Activated CD4-positive, alpha-beta T cell treated with anti-CD3 and anti-CD28 coated beads for 36 hours (primary cell): ENCODE measurements around the gene DRD1. TPM values are rescaled to one million over a fixed set of nuclear protein-coding genes. Genes with fewer than 3 reads are reported as not detected.
"Not testable (repeated sequence)": the region's sequence is repeated elsewhere in the genome, so short reads cannot be mapped to it uniquely, and the experiment has no call there.

Experiments
- ATAC-seq: fragments of 200-7000 bp; cut with Tn5 transposase; one replicate; pipeline ENCODE4 v1.10.0; 2021; ENCODE audit warnings: mild to moderate bottlenecking, moderate library complexity
- CTCF ChIA-PET: fragments of 350-600 bp; sonication (Branson Sonifier 250); formaldehyde crosslinking; loops from one replicate; lab custom pipeline; 2021; ENCODE audit warnings: antibody characterized with exemption; lab: Charles Lee
- POLR2A ChIA-PET: fragments of 350-600 bp; sonication (Branson Sonifier 250); formaldehyde crosslinking; loops from one replicate; lab custom pipeline; 2021; ENCODE audit warnings: antibody characterized with exemption, inconsistent platforms; lab: Charles Lee
- DNase-seq: peaks from one replicate; pipeline ENCODE4 v3.0.0-alpha.2; 2020
- H3K27ac Mint-ChIP-seq: one replicate; pipeline ENCODE4 v1.8.0; 2021; ENCODE audit warnings: mixed read lengths
- H3K27me3 Mint-ChIP-seq: one replicate; pipeline ENCODE4 v1.8.0; 2021; ENCODE audit warnings: mixed read lengths
- H3K36me3 Mint-ChIP-seq: one replicate; pipeline ENCODE4 v1.8.0; 2021; ENCODE audit warnings: low read depth, mixed read lengths
- H3K4me1 Mint-ChIP-seq: one replicate; pipeline ENCODE4 v1.8.0; 2021; ENCODE audit warnings: mixed read lengths
- H3K4me3 Mint-ChIP-seq: one replicate; pipeline ENCODE4 v1.8.0; 2021; ENCODE audit warnings: mild to moderate bottlenecking, moderate library complexity, mixed read lengths
- H3K9me3 Mint-ChIP-seq: one replicate; pipeline ENCODE4 v1.8.0; 2021; ENCODE audit warnings: low read depth, mixed read lengths
- intact Hi-C, 2 experiments: fragments of 100-400 bp; cut with DNase I in 1 of 2; cut with micrococcal nuclease in 1 of 2; formaldehyde crosslinking; loops; one replicate each; pipeline versions ENCODE4 v1.14.2 to v1.15.1; 2022 to 2024; cut with DNase I, micrococcal nuclease
- total RNA-seq, 2 experiments: library from RNA; stranded (reverse); gene quantifications; one replicate each; pipeline ENCODE4 v1.2.3, GENCODE V29; 2021

DRD1 gene
- total RNA-seq, 2 experiments from 2014 or later = not detected

GRCh38 chr5:175457466-175457865 is 13.5 kb upstream of the DRD1 start:
- CTCF ChIA-PET = interaction anchor here (0.7 to 0.9 kb wide), 2 partner anchors 13 to 243 kb away, joined by 3 to 4 read pairs; partner anchors contain the start of gene DRD1
- POLR2A ChIA-PET = no interaction called here
- no peak overlapping the region for H3K4me3 Mint-ChIP-seq
- intact Hi-C loops = no loop called here
- H3K36me3 Mint-ChIP-seq = no peaks in the 10 kb centered on the region
- H3K9me3 Mint-ChIP-seq = no peaks in the 10 kb centered on the region
- DNase-seq (no peak), ATAC-seq (peak; percentile 84)
- no peak overlapping the region for H3K27ac Mint-ChIP-seq
- peaks cover 6% of the 10 kb centered on the region for H3K4me1 Mint-ChIP-seq
- H3K27me3 Mint-ChIP-seq = peaks cover 22% of the 10 kb centered on the region

DNA sequence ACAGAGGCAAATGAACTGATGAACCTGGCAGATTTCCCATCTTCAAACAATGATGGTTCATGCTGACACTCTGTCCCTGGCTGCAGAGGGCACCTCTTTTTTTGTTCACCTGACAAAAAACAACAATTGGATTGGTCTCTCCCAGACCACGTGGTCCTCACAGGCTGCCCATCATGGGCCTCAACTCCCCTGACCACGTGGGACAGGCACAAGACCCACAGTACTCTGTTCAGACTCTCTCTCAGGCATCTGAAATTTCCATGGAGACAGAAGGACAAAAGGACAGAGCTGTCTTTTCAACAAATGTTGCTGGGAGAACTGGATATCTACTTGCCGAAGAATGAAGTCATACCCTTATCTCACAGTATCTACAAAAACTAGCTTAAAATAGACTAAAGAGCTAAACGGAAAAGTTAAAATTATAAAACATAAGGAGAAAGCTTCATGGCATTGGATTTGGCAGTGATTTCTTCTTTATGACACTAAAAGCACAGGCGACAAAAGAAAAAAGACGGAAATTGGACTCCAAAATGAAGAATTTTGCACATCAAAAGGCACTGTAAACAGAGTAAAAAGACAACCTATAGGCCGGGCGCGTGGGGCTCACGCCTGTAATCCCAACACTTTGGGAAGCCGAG is 12.2 kb upstream of the DRD1 start:
- ATAC-seq (no peak), DNase-seq (no peak)
- H3K36me3 Mint-ChIP-seq = no peaks in the 10 kb centered on the region
- no peak overlapping the region for H3K4me3 Mint-ChIP-seq
- POLR2A ChIA-PET = no interaction called here
- peaks cover 25% of the 10 kb centered on the region for H3K27me3 Mint-ChIP-seq
- no peak overlapping the region for H3K27ac Mint-ChIP-seq
- H3K4me1 Mint-ChIP-seq = peaks cover 6% of the 10 kb centered on the region
- intact Hi-C loops = no loop called here
- CTCF ChIA-PET = no interaction called here
- H3K9me3 Mint-ChIP-seq = no peaks in the 10 kb centered on the region

GRCh38 chr5:175454338-175454737 is 10.4 kb upstream of the DRD1 start:
- H3K27me3 Mint-ChIP-seq = peaks cover 31% of the 10 kb centered on the region
- H3K36me3 Mint-ChIP-seq, intact Hi-C loops, H3K27ac Mint-ChIP-seq, ATAC-seq, H3K4me3 Mint-ChIP-seq, H3K4me1 Mint-ChIP-seq, POLR2A ChIA-PET, H3K9me3 Mint-ChIP-seq, DNase-seq: not testable (repeated sequence)
- CTCF ChIA-PET = interaction anchor here (1.8 kb wide), 1 partner anchor 10 kb away, joined by 10 read pairs; no protein-coding TSS in a partner anchor

DNA sequence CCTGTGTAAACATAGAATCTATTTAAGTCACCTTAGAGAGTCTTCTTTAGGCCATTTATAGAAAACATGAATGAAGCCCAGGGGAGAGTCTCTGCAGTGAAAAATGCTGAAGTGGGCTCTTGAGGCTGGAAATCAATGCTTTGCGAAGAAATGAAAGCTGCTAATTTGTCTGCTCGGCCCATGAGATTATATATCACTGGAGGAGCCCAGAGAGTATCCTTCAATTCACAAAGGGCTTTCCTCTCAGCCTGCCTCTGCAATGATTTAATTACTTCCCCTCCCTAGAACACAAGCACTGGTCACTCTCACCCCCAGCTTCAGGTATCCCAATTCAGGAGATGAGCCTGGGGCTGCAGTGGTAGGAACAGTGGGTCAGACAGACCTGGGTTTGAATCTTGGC is 8.2 kb upstream of the DRD1 start:
- H3K36me3 Mint-ChIP-seq = no peaks in the 10 kb centered on the region
- peaks cover 39% of the 10 kb centered on the region for H3K27me3 Mint-ChIP-seq
- ATAC-seq = no peak
- no peak overlapping the region for H3K27ac Mint-ChIP-seq
- H3K4me1 Mint-ChIP-seq = peaks cover 2% of the 10 kb centered on the region
- no peaks in the 10 kb centered on the region for H3K9me3 Mint-ChIP-seq
- ChIA-PET POLR2A (interaction anchor here (0.6 kb wide), 1 partner anchor 75 kb away, joined by 9 read pairs; no protein-coding TSS in a partner anchor), CTCF (interaction anchor here (1.7 kb wide), 1 partner anchor 8 kb away, joined by 5 read pairs; the partner anchor contains the start of gene DRD1)
- no peak for DNase-seq
- no peak overlapping the region for H3K4me3 Mint-ChIP-seq
- intact Hi-C loops = no loop called here

- H3K36me3 Mint-ChIP-seq = no peaks in the 10 kb centered on the region
- intact Hi-C loops = no loop called here
- H3K27me3 Mint-ChIP-seq = peaks cover 39% of the 10 kb centered on the region
- no peak overlapping the region for H3K27ac Mint-ChIP-seq
- CTCF ChIA-PET = interaction anchor here (1.5 to 1.8 kb wide), 2 partner anchors 10 to 16 kb away, joined by 5 to 12 read pairs; no protein-coding TSS in a partner anchor
- peaks cover 5% of the 10 kb centered on the region for H3K4me1 Mint-ChIP-seq
- ATAC-seq = no peak
- no peak for DNase-seq
- H3K4me3 Mint-ChIP-seq = no peak overlapping the region
- POLR2A ChIA-PET = no interaction called here
- H3K9me3 Mint-ChIP-seq = no peaks in the 10 kb centered on the region
Measured at GRCh38 chr5:175448276-175448675, 4.3 kb upstream of the DRD1 start.

GRCh38 chr5:175447571-175447970 is 3.6 kb upstream of the DRD1 start:
- Mint-ChIP-seq H3K9me3 (no peaks in the 10 kb centered on the region), H3K4me1 (peaks cover 5% of the 10 kb centered on the region), H3K36me3 (no peaks in the 10 kb centered on the region), H3K27ac (no peak overlapping the region), H3K4me3 (no peak overlapping the region), H3K27me3 (peaks cover 43% of the 10 kb centered on the region)
- ATAC-seq (no peak), DNase-seq (no peak)
- POLR2A ChIA-PET = no interaction called here
- CTCF ChIA-PET = interaction anchor here (1.5 to 1.8 kb wide), 2 partner anchors 9 to 17 kb away, joined by 5 to 12 read pairs; no protein-coding TSS in a partner anchor
- intact Hi-C loops = no loop called here

DNA sequence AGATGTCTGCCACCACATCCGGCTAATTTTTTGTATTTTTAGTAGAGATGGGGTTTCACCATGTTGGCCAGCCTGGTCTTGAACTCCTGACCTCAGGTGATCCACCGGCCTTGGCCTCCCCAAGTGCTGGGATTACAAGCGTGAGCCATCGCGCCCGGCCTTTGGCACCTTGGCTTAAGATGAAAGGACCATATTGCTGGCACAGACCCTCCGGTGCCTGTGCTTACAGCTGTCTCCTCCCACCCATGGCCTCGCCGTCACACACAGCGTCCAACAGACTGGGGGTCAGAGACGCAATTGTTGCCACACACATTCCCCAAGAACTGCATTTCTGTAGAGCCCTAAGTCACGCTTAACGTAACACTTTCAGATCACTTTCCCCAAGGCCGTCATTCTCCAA is 2.4 kb upstream of the DRD1 start:
- H3K27ac Mint-ChIP-seq, H3K9me3 Mint-ChIP-seq, H3K4me1 Mint-ChIP-seq, H3K36me3 Mint-ChIP-seq, CTCF ChIA-PET, intact Hi-C loops, DNase-seq, POLR2A ChIA-PET, ATAC-seq, H3K4me3 Mint-ChIP-seq: not testable (repeated sequence)
- H3K27me3 Mint-ChIP-seq = peaks cover 51% of the 10 kb centered on the region

DNA sequence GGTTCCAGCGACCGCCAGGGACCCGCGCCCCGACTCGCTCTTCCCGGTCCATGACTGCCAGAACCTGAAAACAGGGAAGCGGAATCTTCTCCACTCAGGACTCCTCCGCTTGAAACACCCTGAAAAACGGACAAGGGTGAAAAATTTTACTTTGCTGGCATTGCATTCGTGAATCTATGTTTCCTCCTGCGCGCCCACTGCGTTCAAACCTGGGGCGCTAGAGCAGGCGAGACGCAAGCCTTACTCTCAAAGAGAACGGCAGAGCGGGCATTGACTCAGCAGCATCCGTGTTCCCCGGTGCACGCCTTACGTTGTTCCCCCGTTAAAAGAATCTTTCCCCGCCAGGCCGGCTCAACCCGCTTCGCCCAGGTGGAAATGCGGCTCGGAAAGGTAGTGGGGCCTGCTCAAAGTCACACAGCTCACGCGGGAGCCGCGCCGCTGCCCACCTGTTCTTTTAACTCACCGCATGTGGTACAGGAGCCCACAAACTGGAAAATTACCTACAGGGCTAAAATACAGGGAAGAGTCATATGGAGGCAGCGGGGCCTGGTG is 999 bp upstream of the DRD1 start:
- no peaks in the 10 kb centered on the region for H3K36me3 Mint-ChIP-seq
- peaks cover 5% of the 10 kb centered on the region for H3K4me1 Mint-ChIP-seq

DNA sequence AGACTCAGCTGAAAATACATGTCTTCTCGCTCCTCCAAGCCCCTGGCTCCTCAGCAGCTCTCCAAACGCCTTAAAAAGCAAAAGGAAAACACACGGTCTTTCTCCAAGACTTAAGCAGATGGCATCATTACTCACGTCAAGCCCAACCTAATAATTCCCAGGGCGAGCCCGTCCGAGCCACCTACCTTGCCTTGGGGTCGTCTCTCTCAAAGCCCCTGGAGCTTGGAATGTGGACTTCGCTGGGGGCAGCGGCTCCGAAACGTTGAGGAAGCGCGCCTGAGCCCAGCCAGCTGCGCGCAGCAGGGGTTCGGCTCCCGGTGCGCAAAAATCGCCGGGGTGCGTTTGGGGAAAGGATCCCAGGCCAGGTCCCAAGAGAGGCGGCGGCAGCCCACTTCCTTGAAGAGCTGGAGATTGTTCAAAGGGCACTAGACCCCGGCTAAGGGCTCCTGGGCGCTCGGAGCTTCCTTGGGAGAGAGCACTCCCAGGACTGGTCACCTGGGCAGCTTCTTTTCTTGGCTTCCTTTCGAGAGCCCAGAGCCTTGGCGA is 395 bp downstream of the DRD1 start:
- CTCF ChIA-PET = interaction anchor here (0.6 to 1.5 kb wide), 7 partner anchors 9 to 494 kb away, joined by 3 to 5 read pairs (median 4); no protein-coding TSS in a partner anchor
- Mint-ChIP-seq H3K9me3 (no peaks in the 10 kb centered on the region), H3K4me3 (no peak overlapping the region), H3K27me3 (peaks cover 55% of the 10 kb centered on the region), H3K36me3 (no peaks in the 10 kb centered on the region), H3K27ac (no peak overlapping the region), H3K4me1 (peaks cover 5% of the 10 kb centered on the region)
- POLR2A ChIA-PET = no interaction called here
- ATAC-seq = no peak
- no peak for DNase-seq
- intact Hi-C loops = loop anchor here (1.0 kb wide), 2 partner anchors 492 to 533 kb away; no protein-coding TSS in a partner anchor

More for the DNA sequence above, 999 bp upstream of the DRD1 start:
- ATAC-seq (no peak), DNase-seq (no peak)
- POLR2A ChIA-PET = no interaction called here
- Mint-ChIP-seq H3K4me3 (peak overlapping the region; percentile 40), H3K27me3 (peaks cover 50% of the 10 kb centered on the region), H3K9me3 (no peaks in the 10 kb centered on the region), H3K27ac (no peak overlapping the region)
- CTCF ChIA-PET = interaction anchor here (1.0 to 1.5 kb wide), 3 partner anchors 13 to 45 kb away, joined by 3 to 5 read pairs (median 4); no protein-coding TSS in a partner anchor
- intact Hi-C loops = loop anchor here (1.0 kb wide), 2 partner anchors 494 to 535 kb away; no protein-coding TSS in a partner anchor

DNA sequence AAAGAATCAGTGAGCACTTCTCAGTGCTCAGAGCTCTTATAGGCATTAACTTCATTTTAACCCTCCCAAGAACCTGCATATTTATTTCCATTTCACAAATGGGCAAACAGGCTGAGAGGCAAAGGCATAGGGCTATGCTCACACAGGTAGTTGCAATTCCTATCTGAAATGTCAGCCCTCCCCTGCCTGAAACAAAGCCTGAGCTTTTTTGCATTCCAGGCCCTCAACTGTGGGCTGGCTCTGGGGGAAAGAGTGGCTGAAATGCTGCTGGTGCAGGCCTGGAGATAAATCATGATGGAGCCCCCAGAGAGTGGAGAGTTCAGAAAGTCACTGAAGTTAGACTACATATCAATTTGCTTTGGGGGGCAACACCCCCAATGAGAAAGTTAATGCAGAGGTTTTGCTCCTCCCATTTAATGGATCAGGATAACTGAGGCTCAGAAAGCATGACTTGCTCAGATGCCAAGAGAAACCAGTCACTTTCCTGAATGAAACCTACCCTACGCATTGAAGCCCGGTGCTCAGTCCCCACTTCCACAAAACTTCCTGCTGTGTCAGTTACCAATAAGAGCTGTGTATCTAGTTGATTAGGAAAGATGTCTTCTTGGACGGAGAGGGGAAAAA is 5.6 kb downstream of the DRD1 start:
- H3K36me3 Mint-ChIP-seq = no peaks in the 10 kb centered on the region
- CTCF ChIA-PET = interaction anchor here (1.5 kb wide), 1 partner anchor 9 kb away, joined by 5 read pairs; no protein-coding TSS in a partner anchor
- H3K27ac Mint-ChIP-seq = no peak overlapping the region
- intact Hi-C loops = no loop called here
- no peaks in the 10 kb centered on the region for H3K9me3 Mint-ChIP-seq
- no peak for DNase-seq
- H3K27me3 Mint-ChIP-seq = peaks cover 42% of the 10 kb centered on the region
- no peak for ATAC-seq
- POLR2A ChIA-PET = no interaction called here
- H3K4me3 Mint-ChIP-seq = no peak overlapping the region
- H3K4me1 Mint-ChIP-seq = no peaks in the 10 kb centered on the region

DNA sequence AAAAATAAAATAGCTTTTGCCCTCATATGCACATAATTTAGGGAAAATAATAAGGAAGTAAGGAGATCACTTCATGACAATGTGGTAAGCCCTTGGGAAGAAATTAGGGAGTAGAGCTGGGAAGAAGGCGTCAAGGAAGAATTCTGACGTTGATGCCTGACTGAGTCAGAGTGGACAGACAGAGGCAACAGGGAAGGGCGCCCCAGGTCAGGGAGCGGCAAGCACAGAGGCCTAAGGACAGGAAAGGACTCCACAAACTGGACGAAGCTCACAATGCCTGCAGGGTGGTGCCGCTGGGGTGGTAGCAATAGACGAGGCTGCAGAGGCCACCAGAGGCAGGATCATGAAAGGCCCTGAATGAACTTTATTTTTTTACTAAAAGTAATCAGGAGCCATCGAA is 7.6 kb downstream of the DRD1 start:
- intact Hi-C loops = no loop called here
- H3K9me3 Mint-ChIP-seq = no peaks in the 10 kb centered on the region
- ChIA-PET CTCF (interaction anchor here (0.5 kb wide), 1 partner anchor 83 kb away, joined by 3 read pairs; no protein-coding TSS in a partner anchor), POLR2A (no interaction called here)
- DNase-seq (no peak), ATAC-seq (no peak)
- no peaks in the 10 kb centered on the region for H3K4me1 Mint-ChIP-seq
- H3K27me3 Mint-ChIP-seq = peaks cover 22% of the 10 kb centered on the region
- H3K36me3 Mint-ChIP-seq = no peaks in the 10 kb centered on the region
- no peak overlapping the region for H3K4me3 Mint-ChIP-seq
- no peak overlapping the region for H3K27ac Mint-ChIP-seq
